ENCODE data around the gene SCYL1.
"Not testable (repeated sequence)": the region's sequence is repeated elsewhere in the genome, so short reads cannot be mapped to it uniquely, and the experiment has no call there.

SCYL1 gene

DNA sequence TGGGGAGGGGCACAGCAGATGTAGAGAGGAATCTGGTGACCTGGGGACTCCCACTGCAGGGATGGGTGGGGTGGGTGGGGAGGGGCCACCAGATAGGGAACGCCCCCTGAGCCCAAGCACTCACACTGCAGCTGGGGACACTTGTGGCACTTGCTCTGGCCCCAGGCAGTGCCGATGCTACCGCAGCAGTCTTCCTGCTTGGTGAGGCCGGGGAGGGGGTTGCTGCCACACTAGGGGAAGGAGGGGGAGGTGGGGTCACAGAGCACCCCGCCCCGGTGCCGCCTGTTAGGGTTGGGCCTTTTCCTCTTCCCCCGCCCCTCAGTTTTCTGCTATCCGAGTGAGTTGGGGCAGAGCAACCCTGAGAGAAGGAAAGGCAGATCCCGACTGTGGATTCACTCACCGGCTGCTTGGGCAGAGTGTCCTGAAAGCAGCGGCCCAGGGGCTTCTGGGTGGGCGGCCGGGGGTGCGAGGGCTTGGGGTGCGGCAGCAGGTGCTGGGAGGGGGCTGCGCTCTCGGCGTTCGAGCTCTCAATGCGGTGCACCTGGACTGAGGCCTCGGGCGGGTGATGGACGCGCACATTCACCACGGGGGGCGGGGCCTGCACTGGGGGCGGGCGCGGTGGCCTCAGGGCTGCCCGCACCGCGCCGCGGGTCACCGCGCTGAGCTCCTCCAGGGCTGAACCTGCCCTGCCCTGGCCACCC, 28.6 kb downstream of the SCYL1 start:
- no peak for DNase-seq (ENCODE audit: low read depth, low spot score)

GRCh38 chr11:65554057-65554818, 29.4 kb downstream of the SCYL1 start:
- no peak for DNase-seq (ENCODE audit: low read depth, low spot score)

DNA sequence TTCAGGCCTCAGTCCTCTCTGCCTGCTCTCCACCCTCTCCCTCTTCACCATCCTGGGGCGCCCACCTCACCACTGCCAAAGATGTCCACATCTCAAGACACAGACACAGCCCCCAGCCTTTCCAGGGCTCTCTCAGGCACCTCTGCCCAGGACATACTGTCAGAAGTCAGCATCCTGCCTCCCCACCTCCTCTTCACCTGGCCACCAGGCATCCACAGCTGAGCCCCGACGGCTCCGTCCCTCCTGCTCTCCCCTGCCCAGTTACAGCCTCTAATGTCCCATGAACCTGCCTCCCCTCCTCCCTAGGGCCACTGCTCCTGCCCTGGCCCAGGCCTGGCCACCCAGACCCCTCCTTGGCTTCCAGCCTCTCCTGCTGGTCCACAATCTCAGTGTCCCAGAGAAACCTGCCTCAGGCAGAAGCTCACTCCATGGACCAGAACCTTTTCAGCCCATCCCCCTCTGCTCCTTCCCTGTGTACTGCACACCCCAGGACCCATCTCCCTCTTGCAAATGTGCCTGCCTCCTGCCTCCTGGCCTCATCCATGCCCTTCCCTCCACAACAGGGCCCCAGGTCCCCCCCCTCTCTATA, 30.1 kb downstream of the SCYL1 start:
- no peak for DNase-seq (ENCODE audit: low read depth, low spot score)

DNA sequence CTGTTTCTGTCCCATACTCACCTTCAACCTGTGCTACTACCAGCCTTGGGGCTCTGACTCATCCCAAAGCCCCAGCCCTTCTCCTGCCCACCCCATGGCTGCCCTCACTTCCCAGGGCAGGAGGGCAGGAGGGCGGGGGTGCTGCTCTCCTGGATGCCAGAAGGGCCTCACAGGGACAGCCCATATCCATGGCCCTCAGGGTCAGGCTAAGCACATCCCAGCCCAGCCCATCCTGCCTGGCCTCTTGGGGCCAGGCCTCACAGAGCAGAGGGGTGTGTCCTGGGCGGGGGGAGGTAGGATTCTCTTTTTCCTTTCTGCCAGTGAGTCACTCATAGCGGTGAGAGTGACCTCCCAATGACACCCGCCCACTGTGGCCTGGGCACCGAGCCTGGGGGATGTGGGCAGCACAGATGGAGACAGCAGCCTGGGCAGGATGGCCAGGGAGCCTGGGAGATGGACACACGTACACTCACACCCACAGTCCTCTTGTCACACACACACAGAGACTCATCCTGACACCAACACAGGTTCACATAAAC, 30.9 kb downstream of the SCYL1 start:
- DNase-seq (ENCODE audit: low read depth, low spot score), result no peak

DNA sequence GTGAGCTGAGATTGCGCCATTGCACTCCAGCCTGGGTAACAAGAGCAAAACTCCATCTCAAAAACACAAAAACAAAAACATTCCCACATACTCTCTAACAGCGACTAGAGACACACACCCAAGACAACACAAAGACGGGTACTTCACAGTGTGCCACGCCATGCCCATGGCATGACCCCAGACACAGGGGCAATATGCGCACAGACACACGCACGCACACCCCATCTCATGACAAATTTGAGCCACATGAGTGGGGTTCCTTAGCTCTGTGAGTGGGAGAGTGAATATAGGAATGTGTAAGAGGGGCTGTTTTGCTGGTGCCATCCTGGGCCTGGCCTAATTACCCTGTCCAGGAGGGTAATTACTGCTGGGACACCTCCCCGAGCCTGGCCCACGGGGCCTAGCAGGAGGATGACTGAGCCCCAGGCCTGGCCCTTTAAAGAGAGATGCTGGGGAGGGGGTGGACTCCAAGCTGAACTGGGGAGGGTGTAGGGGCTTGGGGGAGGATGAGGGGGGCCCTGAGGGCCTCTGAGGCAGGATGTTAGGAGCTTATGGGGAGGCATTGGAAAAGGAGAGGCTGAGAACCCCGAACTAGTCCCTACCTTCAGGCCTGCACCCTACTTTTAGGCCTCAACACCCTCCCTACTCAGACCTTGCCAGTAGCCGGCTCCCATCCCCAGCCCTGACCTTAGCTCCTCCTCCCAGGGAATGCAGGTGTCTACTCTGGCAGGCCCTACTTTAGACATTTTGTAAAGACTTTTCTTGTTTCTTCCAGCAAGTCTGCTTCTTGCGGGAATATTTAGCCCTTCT, 31.8 kb downstream of the SCYL1 start:
- DNase-seq (ENCODE audit: low read depth, low spot score), result no peak

DNA sequence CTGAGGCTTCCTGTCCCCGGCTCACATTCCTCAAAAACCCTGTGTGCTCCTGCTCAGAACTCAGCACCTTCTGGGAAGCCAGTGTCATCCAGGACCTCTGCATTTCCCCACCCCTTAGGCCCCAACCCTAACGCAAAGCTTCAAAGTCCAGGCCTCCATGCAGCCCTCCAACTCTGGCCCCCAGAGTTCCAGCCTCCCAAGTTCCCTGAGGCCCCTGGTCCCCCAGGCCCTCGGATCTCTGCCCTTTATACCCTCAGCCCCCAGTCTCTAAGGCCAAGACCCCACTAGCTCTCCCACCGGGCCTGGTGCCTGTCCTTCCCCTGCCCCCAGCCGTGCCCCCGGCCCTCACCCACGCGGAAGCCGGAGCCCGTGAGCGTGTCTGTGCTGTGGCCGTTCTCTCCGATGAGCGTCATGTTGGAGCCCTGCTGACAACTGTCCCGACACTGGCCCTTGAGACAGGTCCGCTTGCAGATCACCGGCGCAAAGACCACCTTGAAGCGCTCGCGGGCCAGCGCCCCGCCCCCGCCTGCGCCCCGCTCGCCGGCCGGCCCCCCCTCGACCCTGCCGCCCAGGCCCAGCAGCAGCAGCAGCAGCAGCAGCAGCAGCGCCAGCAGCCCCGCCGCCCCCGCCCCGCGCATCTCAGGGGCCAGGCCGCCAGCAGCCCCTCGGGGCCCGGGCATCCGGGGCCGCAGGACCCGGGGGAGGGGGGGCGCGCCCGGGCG, 32.6 kb downstream of the SCYL1 start:
- no peak for DNase-seq (ENCODE audit: low read depth, low spot score)

DNA sequence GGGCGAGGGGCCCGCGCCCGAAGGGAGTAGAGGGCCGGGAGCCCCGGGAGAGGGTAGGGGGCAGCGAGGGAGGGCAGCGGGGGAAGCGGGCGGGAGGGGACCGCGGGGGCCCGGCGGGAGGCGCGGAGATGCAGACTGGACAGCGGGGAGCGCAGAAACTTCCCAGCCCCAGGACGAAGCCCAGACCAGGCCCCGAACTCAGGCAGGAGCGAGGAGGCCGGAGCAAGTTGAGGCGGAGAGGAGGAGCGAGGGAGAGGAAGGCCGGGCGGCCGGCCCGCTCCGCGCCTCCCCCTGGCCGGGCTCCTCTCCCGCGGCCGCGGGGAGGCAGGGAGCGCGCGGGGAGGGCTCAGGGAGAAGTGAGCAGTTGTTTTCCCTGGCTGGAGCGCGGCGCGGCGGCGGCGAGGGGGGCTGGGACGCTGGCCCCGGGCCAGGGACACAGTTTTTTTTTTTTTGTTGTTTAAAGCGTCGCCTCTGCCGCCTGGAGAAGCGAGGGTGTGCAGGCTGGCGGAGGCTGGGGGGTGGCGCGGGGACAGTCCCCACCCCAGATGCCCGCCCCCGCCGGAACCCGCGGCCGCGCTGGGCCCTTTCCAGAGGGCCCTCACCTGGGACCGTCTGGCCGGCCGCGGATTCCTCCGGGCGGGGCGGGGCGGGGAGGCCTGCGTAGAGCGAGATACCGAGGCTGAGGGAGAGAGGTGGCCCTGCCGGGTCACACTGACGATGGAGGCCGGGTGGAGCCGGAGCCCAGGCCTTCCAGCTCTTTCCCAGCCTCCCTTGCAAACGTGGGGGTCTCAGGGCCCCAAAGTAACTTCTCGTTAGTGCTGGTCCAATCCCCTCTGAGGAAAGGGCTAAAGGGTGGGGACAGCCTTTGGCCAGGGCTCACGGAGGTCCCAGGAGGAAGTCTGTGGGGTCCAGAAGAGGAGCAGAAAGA, 33.4 kb downstream of the SCYL1 start, which contains the start of gene LTBP3:
Gene LTBP3 (minus strand): TSS at position 358 of the 928 bp plus-strand sequence. CDS start 400 bp downstream, outside the sequence.
- DNase-seq (ENCODE audit: low read depth, low spot score), result no peak

DNA sequence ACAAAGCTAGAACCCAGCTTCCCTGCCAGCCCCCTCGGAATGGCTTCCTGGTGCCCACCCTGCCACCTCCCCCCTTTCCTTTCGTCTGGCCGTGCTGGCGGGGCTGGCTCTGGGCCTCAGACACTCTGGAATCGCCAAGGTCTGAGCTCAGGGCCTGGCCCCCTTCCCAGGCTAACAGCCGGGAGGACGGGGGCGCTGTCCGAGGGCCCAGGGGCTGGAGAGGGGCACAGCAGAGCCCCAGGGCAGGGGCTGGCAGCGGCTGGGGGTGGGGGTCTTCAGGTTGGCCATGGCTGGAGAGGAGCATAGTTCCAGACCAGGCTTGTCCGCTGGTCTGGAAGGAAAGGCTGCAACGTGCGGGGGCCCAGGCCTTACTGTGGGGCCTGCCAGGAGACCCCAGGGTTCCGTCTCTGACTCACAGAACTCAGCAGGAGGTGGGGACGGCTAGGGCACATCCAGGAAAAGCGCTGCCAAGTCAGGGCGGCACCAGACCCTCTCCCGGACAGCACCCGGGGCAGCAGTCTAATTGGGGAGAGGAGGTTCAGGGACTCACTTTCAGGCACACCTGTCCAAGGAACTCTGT, 34.1 kb downstream of the SCYL1 start:
- no peak for DNase-seq (ENCODE audit: low read depth, low spot score)

DNA sequence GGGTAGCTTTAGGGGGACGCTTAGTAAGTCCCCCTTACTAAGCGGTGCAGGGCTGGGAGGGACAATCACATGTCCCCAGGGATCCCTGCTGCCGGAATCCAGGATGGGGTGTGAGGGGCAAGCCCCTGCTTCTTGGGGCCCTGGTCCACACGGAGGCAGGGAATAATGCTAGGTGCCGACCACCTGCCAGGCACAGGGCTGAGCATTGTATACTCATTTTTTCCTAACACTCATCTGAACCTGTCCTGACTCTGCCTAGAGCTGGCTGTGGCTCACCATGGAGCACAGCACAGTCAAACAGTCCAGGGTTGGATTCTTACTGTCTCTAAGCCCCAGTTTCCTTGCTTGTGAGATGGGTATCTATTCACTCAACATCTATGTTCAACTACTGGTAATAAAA, 34.7 kb downstream of the SCYL1 start:
- no peak for DNase-seq (ENCODE audit: low read depth, low spot score)

- no peak for DNase-seq (ENCODE audit: low read depth, low spot score)
Observed at GRCh38 chr11:65559951-65560537, 35.2 kb downstream of the SCYL1 start.

DNA sequence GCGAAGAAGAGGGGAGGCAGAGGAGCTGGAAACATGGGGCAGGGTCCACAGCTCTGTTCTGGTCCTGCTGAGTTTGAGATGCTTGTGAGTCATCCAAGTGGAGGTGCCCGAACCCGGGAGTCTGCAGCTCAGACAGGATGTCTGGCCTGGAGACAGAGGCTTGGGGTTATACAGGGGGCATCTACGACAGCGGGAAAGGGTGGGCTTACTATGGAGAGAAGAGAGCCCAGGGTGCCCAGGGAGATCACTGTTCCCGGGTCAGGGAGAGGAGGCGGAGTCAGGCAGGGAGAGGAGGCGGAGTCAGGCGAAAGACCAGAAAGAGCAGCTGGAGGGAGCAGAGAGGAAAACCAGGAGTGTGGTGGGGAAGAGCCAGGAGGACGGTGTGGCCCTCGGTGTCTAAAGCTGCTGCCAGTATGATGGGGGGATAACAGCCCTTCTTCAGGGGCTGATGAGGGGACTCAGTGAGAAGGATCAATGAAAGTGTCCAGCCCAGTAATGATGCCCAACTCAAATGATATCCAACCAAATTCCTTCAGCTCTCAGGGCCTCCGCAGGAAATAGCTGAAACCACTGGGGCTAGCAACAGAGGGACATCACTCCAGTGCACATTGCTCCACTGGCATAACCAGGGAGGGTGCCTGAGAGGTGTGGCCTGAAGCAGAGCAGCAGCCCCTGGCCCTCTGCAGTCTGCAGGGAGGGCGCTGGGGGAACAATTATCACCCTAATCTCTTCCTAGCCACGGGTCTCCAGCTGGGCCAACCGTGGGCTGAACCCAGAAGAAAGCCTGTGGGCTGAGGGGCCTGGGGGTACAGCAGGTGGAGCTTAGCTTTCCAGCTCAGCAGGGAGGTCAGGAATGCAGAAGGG, 35.9 kb downstream of the SCYL1 start:
- no peak for DNase-seq (ENCODE audit: low read depth, low spot score)

DNA sequence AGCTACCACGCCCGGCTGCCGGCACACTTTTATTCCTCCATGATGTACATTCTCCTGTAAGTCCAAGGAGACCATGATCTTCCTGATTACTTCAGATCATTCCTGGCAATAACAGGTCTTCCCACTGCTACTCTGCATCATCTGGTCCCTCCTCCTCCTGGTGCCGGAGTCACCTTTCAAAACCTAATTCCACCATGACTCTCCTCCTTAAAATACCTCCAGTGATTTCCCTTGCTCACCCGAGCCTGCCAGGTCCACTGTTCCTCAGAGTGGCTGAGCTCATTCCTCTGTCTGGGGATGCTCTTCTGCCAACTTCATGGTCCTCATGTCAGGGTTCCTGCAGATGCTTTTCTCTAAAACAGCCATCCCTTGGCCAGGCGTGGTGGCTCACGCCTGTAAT, 37.1 kb downstream of the SCYL1 start:
- no peak for DNase-seq (ENCODE audit: low read depth, low spot score)

DNA sequence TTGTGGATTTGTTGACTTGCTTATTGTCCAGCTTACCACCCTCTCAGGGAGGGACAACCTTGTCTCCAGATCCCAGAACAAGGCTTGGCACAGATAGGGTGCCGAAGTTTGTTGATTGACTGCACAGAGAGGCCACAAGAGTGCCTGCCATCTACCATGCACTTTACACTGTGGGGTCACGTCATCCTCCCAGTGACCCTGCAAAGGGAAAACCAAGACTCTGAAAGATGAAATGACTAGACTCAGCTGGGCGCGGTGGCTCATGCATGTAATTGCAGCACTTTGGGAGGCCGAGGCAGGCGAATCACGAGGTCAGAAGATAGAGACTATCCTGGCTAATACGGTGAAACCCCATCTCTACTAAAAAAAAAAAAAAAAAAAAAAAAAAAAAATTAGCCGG, 37.9 kb downstream of the SCYL1 start:
- no peak for DNase-seq (ENCODE audit: low read depth, low spot score)

DNA sequence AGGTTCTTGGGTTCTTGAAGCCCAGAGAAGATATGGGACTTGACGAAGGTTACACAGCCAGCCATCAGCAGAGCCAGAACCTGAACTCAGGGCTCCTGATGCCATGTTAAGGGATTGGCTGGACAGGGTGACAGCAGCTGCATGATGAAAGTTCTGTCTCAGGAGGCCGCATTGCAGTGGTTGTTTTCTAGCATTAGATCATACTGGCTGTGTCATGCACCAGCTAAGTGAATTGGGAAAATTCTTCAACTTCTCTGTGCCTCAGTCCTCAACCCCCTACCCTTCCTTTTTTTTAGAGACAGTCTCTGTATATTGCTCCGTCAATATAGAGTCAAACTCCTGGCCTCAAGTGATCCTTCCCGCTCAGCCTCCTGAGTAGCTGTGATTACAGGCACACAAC, 38.7 kb downstream of the SCYL1 start:
- no peak for DNase-seq (ENCODE audit: low read depth, low spot score)

DNA sequence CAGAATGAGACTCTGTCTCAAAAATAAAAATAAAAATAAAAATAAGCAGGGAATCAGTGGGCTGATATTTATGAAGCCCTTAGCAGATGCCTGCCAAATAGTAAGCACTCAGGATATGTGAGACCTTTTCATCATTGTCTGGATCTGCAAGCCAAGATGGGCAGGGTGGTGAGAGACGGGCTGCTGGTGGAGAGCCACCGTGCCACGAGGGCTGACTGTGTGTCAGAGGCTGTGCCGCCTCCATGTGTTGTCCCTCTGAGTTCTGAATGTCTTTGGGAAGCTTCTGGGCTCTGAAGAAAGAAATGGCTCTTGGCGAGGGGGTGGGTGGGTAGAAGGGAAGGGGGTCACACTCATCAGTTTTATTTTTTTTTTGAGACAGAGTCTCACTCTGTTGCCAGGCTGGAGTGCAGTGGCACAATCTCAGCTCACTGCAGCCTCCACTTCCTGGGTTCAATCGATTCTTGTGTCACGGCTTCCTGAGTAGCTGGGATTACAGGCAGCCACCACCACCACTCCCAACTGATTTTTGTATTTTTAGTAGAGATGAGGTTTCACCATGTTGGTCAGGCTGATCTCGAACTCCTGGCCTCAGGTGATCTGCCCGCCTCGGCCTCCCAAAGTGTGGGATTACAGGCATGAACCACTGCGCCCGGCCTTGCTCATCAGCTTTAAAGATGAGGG, 40.1 kb downstream of the SCYL1 start:
- not testable (repeated sequence) for DNase-seq (ENCODE audit: low read depth, low spot score)

DNA sequence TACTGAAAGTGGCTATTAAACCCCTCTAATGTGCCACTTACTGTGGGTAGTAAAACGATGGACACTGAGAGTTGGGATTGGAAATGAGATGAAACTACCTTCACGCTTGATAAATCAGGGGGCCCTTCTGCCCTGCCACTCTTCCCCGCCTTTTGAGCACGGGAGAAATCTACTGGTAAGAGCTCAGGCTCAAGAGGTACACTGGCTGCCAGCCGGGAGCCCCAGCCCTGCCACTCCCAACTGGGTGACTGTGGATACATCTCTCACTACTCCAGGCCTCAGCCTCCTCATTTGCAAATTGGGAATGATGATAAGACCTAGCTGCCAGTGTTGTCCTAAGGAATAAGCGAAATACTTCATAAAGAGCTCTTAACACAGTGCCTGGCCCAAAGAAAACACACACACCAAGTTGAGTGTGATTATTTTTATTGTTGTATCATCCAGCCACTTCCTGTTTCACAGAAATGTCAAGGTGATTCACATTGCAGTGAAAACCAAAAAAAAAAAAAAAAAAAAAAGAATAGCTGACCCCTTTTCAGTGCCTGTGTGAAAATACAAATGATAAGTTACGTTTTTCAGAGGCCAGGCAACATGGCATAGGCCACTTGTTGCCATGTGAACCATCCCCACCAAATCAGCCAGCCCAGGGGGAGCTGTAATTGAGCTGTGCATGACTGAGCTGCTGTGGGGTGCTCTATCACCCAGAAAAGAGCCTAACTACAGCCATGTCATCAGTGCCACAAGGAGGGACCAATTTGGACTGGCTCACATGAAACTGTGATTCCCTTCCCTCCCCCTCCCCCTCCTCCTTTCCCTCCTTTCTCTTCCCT, 41.0 kb downstream of the SCYL1 start:
- DNase-seq (ENCODE audit: low read depth, low spot score), result no peak

Measured in smooth muscle cell of the brain vasculature (primary cell).